SK-N-SH (cell line): Measurements from ENCODE around the gene CDH24. TPM values are rescaled to one million over a fixed set of nuclear protein-coding genes. Genes with fewer than 3 reads are reported as not detected.

Experiments used
- CHD2 ChIP-seq: fragments of 150-350 bp; IDR thresholded peaks from 2 replicates; pipeline ENCODE4 v1.6.1; 2018; ENCODE audit warnings: low read length; ENCODE audit not compliant: partially characterized antibody
- ELF1 ChIP-seq: IDR thresholded peaks from 2 replicates; pipeline ENCODE4 v1.4.0; 2012
- FOSL2 ChIP-seq: IDR thresholded peaks from 2 replicates; pipeline ENCODE4 v1.4.0; 2012; ENCODE audit warnings: low read depth, mild to moderate bottlenecking, moderate library complexity, borderline replicate concordance
- FOXM1 ChIP-seq: IDR thresholded peaks from 2 replicates; pipeline ENCODE4 v1.4.0; 2012; ENCODE audit warnings: low read depth, mild to moderate bottlenecking
- GATA2 ChIP-seq: sonication (generic); formaldehyde crosslinking; IDR thresholded peaks from 2 replicates; pipeline ENCODE4 v1.5.0; 2020; ENCODE audit warnings: mild to moderate bottlenecking, missing genetic modification reagents
- IRF3 ChIP-seq: fragments of 150-350 bp; IDR thresholded peaks from 2 replicates; pipeline ENCODE4 v1.6.1; 2016; ENCODE audit warnings: mild to moderate bottlenecking, low read depth, low read length
- JUND ChIP-seq: IDR thresholded peaks from 2 replicates; pipeline ENCODE4 v1.4.0; 2012
- MAX ChIP-seq: IDR thresholded peaks from 2 replicates; pipeline ENCODE4 v1.4.0; 2012; ENCODE audit warnings: low read depth
- MEF2A ChIP-seq: IDR thresholded peaks from 2 replicates; pipeline ENCODE4 v1.4.0; 2012; ENCODE audit warnings: low read depth, borderline replicate concordance
- MXI1 ChIP-seq: IDR thresholded peaks from 2 replicates; pipeline ENCODE4 v1.6.1; 2012; ENCODE audit warnings: mild to moderate bottlenecking, low read depth, low read length, improper control_type of control experiment
- NFIC ChIP-seq: IDR thresholded peaks from 2 replicates; pipeline ENCODE4 v1.4.0; 2012; ENCODE audit warnings: borderline replicate concordance
- NRF1 ChIP-seq: IDR thresholded peaks from 2 replicates; pipeline ENCODE4 v1.6.1; 2012; ENCODE audit warnings: low read depth, mild to moderate bottlenecking, low read length
- POLR2AphosphoS5 ChIP-seq: IDR thresholded peaks from 2 replicates; pipeline ENCODE4 v1.6.1; 2012; ENCODE audit warnings: low read depth, low read length
- RAD21 ChIP-seq: IDR thresholded peaks from 2 replicates; pipeline ENCODE4 v1.6.1; 2012; ENCODE audit warnings: mild to moderate bottlenecking, low read length
- RCOR1 ChIP-seq: fragments of 150-350 bp; IDR thresholded peaks from 2 replicates; pipeline ENCODE4 v1.6.1; 2017; ENCODE audit warnings: antibody characterized with exemption, low read length
- RFX5 ChIP-seq: IDR thresholded peaks from 2 replicates; pipeline ENCODE4 v1.6.1; 2012; ENCODE audit warnings: mild to moderate bottlenecking, improper control_type of control experiment, low read length
- RXRA ChIP-seq: IDR thresholded peaks from 2 replicates; pipeline ENCODE4 v1.4.0; 2012; ENCODE audit warnings: low read depth, mild to moderate bottlenecking, borderline replicate concordance
- SMC3 ChIP-seq: IDR thresholded peaks from 2 replicates; pipeline ENCODE4 v1.6.1; 2012; ENCODE audit warnings: low read depth, low read length, improper control_type of control experiment
- TAF1 ChIP-seq: IDR thresholded peaks from 2 replicates; pipeline ENCODE4 v1.6.1; 2012; ENCODE audit warnings: low read depth, mild to moderate bottlenecking, low read length, moderate library complexity, borderline replicate concordance
- TCF12 ChIP-seq: IDR thresholded peaks from 2 replicates; pipeline ENCODE4 v1.4.0; 2012
- USF2 ChIP-seq: fragments of 150-350 bp; IDR thresholded peaks from 2 replicates; pipeline ENCODE4 v1.6.1; 2017; ENCODE audit warnings: antibody characterized with exemption, low read length, low read depth, borderline replicate concordance
- polyA plus RNA-seq, 3 experiments: library from polyadenylated mRNA; depleted of rRNA; stranded (reverse); fragments of >200 nt; gene quantifications; 2 replicates each; pipeline ENCODE4 v1.2.3, GENCODE V29; 2012
- TF ChIP-seq, protein P1 (sequence below): IDR thresholded peaks from 2 replicates; pipeline ENCODE4 v1.6.1; 2012; ENCODE audit warnings: mild to moderate bottlenecking, low read depth, low read length, moderate library complexity
- TF ChIP-seq, protein P2 (sequence below): IDR thresholded peaks from 2 replicates; pipeline ENCODE4; 2012

CDH24 gene
- polyA plus RNA-seq, 1 of the 3 experiments (the other 2 are of a cell fraction): 30.8 TPM

GRCh38 chr14:23057757-23058653, 685 bp upstream of the CDH24 start (continued):
- TF ChIP-seq, protein P1, sequence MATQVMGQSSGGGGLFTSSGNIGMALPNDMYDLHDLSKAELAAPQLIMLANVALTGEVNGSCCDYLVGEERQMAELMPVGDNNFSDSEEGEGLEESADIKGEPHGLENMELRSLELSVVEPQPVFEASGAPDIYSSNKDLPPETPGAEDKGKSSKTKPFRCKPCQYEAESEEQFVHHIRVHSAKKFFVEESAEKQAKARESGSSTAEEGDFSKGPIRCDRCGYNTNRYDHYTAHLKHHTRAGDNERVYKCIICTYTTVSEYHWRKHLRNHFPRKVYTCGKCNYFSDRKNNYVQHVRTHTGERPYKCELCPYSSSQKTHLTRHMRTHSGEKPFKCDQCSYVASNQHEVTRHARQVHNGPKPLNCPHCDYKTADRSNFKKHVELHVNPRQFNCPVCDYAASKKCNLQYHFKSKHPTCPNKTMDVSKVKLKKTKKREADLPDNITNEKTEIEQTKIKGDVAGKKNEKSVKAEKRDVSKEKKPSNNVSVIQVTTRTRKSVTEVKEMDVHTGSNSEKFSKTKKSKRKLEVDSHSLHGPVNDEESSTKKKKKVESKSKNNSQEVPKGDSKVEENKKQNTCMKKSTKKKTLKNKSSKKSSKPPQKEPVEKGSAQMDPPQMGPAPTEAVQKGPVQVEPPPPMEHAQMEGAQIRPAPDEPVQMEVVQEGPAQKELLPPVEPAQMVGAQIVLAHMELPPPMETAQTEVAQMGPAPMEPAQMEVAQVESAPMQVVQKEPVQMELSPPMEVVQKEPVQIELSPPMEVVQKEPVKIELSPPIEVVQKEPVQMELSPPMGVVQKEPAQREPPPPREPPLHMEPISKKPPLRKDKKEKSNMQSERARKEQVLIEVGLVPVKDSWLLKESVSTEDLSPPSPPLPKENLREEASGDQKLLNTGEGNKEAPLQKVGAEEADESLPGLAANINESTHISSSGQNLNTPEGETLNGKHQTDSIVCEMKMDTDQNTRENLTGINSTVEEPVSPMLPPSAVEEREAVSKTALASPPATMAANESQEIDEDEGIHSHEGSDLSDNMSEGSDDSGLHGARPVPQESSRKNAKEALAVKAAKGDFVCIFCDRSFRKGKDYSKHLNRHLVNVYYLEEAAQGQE: no peak
- peak; percentile 81 for TF ChIP-seq RAD21
- peak; percentile 71 for TF ChIP-seq CHD2
- no peak for TF ChIP-seq FOXM1
- peak; percentile 18; the same call in 1 of the 2 replicates for TF ChIP-seq MXI1
- 0 out of 2 replicates have a peak, but pooled peaks have one; percentile 21 for TF ChIP-seq NFIC
- TF ChIP-seq MEF2A: no peak
- TF ChIP-seq JUND: no peak
- TF ChIP-seq POLR2AphosphoS5: peak; percentile 78
- TF ChIP-seq USF2: no peak
- TF ChIP-seq, protein P2, sequence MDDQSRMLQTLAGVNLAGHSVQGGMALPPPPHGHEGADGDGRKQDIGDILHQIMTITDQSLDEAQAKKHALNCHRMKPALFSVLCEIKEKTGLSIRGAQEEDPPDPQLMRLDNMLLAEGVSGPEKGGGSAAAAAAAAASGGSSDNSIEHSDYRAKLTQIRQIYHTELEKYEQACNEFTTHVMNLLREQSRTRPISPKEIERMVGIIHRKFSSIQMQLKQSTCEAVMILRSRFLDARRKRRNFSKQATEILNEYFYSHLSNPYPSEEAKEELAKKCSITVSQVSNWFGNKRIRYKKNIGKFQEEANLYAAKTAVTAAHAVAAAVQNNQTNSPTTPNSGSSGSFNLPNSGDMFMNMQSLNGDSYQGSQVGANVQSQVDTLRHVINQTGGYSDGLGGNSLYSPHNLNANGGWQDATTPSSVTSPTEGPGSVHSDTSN: no peak
- peak; percentile 89 for TF ChIP-seq SMC3
- 0 out of 2 replicates have a peak, but pooled peaks have one; percentile 12 for TF ChIP-seq RCOR1
- TF ChIP-seq ELF1: no peak
- TF ChIP-seq MAX: 0 out of 2 replicates have a peak, but pooled peaks have one; percentile 22
- no peak for TF ChIP-seq GATA2 (CRISPR knock-in tag)
- no peak for TF ChIP-seq RXRA
- no peak; the same call in 1 of the 2 replicates for TF ChIP-seq TCF12
- TF ChIP-seq NRF1: no peak
- TF ChIP-seq RFX5: no peak
- TF ChIP-seq IRF3: no peak
- TF ChIP-seq TAF1: no peak
- no peak for TF ChIP-seq FOSL2
